ENCODE results near the gene WHRN.

WHRN gene

GRCh38 chr9:114513055-114513958 is 8.0 kb upstream of the WHRN start:
- no peak for DNase-seq

- no peak for DNase-seq
These were observed 7.0 kb upstream of the WHRN start for GRCh38 chr9:114511978-114512874.

DNA sequence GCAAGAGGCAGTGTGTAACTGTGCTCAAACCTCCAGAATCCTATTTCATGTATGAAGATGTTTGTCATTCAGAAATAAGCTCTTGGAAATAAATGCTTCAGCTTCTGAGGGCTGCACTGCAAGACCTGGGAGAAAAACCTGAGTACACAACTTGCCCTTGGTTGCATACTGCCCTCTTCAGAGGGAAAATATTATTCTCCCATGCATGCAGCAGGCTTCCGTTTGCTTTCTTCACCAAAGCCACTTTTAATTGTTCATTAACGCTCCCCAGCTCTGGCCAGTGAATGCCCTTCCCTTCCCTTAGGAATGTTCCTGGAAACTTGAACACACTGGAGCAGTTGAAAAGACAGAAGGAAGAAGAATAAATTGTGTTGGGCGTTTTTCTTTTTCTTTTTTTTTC is 2.5 kb upstream of the WHRN start:
- no peak for DNase-seq

- DNase-seq = no peak
These were observed 763 bp upstream of the WHRN start for GRCh38 chr9:114506082-114506390.

- no peak for DNase-seq
These were observed 709 bp downstream of the WHRN start for GRCh38 chr9:114504341-114505186.

DNA sequence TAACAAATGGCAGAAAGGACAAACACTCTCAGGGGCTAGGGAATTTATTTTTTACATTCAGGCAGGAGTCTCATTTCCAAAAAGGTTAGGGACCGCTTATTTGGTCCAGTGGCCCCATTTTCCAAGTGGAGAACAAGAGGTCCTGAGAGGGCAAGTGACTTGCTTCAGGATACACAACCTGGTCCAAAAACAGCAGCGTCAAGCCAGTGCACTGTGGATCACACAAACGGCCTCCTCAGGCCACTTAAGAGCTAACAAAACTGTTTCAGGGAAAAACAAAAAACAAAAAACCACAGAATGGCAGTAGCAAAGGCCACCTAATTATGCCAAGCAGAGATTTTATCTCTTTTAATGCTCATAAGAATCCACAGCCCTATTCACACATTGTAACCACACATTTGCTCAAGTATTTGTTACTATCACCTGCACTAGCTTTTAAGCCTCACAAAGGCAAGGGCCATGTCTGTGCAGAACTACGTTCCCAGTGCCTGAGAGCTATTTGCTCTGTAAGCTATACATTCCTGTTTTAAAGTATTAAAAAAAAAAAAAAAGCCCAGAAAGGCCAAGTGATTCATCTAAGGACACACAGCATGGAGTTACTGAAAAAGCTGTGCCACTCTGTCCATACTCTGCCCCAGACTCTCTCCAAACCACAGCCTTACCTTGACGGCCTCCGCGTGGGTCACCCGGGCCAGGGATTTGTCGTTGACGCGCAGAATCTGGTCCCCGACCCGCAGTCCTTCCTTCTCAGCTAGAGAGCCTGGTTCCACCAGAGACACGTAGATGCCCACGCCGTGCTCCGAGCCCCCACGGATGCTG is 1.5 kb downstream of the WHRN start:
- DNase-seq = no peak

DNA sequence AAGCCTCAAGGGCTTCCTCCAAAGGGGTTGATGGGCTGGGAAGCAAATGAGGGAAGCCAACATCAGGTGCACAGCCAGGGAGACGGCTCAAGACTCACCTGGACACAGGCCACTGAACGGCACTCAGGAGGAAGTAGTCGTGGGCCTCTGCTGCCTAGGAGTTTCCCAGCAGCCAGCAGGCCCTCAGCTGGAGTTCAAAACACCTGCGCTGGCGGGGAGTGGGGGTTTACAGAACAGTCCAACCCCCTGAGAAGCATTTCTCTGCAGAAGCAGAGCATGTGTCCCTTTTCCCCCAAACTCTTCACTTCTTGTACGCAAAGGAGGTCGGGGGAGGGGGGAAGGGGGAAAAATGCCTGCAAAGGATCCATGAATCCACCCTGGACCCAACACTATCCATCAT is 2.3 kb downstream of the WHRN start:
- DNase-seq = no peak

DNA sequence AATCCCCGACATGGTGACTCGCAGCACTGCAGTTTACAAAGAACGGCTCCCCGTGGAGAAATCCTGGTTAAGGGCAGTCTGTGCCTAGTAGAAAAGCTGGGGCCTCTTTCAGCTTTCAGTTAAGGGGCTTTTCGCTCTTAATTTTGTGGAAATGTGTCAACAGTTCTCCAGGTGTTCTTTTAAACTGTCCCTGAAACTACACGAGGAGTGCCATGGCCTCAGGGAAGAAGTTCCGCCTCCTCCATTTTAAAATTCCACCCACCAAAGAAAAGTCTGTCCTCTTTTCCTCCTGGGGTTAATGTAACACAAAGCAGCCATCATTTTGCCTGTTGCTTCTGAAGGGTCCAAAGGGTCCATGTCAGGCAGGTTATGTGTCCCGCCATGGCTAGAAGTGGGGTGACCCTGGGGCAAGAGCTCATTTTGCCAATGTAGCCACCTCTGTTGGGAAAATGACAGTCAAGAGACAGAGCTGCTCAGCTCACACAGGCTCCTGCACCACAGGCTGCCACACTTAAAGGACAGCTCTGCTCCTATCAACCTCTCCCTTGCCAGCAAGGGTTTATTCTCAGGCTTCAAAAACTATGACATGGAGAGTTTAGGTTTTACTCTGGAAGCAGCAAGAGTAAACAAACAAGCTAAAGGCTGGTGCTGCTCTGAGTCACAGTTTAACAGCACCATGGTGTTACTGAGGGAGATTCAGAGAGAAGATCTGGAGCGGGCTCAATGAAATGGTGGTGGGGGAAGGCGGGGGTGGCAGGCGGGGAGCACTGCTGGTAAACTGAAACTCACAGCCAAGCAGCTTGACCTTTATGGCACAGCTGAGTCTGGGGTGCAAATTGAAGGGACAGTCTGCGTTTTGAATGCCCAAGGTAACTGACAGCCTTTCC is 3.2 kb downstream of the WHRN start:
- DNase-seq = peak; percentile 53

- no peak for DNase-seq
These were observed 4.5 kb downstream of the WHRN start for GRCh38 chr9:114500697-114501292.

GRCh38 chr9:114499941-114500696 is 5.2 kb downstream of the WHRN start:
- no peak for DNase-seq

GRCh38 chr9:114499528-114499927 is 5.7 kb downstream of the WHRN start:
- DNase-seq = no peak

DNA sequence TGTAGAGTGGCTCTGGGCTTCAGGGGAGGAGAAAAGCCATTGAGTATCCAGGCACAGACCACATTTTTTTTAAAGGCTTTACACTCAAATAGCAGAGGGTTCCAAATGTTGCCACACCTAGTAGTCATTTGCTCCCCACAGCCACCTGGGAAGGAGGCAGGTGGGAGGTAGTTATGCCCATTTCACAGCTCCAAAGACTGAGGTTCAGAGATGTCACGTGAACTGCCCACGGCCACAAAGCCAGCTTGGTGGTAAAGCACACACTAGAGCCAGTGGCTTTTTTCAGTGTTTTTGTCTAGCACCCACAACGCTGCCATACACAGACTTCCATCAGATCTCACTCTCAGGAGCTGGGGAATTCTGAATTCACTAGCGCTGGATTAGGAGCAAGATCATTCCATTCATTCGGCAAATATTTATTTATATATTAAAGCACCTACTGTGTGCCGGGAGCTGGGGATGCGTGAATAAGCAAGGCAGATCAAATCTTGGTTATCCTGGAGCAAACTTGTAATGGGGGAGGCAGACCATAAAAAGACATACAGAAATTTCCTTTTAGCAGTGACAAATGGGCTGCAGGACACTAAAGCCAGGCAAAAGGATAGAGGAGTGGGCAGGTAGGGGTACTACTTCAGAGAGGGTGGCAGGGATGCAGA is 7.4 kb downstream of the WHRN start:
- no peak for DNase-seq

GRCh38 chr9:114497236-114497635 is 8.0 kb downstream of the WHRN start:
- DNase-seq = no peak

- no peak for DNase-seq
These were observed 9.3 kb downstream of the WHRN start for GRCh38 chr9:114496011-114496410.

DNA sequence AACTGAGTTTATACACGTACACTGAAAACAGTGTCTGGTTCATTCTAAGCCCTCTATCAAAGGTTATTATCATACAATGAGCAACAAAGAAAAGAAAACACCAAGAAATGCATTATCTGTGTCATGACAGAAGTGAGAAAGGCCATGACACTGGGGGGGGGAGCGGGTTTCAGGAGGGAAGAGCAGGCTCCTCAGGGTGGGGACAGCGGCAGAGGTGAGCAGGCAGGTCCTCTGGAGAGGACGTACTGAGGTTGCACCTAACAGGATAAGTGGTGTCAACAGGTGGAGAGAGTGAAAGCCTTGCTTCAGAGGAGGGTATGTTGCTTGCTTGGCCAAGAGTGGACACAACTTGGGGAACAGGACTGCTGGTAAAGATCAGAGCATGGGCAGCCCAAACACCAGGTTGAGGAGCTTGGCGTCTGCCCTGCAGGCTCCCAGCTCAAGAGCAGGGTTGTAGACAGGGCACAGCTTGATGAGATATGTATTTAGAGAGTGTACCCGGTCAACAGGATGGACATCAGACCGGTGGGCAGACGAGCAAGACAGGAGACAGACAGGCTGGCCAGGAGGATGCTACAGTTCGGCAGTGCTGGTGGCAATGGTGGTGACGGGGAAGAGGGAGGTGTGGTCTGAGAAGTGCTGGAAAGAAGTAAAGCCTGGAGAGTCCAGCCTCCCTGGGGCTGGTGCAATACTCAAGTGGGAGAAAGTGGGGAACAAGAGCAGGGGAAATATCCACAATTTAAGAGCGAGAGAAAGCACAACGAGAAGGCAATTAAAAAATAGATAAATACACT is 10.3 kb downstream of the WHRN start:
- no peak for DNase-seq

GRCh38 chr9:114493521-114494184 is 11.6 kb downstream of the WHRN start:
- no peak for DNase-seq

- DNase-seq = no peak
These were observed 12.3 kb downstream of the WHRN start for GRCh38 chr9:114492991-114493390.

DNA sequence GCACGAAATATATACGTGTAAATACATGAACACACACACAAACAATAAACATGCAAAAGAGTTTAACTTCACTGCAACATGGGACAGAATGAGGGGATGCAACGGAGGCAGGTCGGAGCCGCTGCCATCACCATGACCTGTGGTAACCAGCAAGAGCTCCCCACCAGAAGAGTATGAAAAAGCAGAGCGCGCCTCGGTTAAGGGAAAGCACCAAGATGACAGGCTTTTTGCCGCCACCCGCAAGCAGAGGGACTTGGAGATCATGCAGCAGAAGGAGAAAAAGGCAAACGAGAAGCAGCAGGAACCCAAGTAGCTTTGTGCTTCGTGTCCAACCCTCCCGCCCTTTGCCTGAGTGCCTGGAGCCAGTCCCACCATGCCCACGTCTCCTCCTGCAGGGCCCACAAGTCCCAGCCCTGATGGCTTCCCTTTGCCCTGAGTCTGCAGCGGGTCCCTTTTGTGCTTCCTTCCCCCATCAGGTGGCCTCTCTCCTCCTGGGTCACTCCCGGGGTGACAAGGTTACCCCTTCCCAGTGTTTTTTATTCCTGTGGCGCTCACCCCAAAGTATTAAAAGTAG is 13.8 kb downstream of the WHRN start:
- no peak for DNase-seq
